AG09309 (cell line): ENCODE data around the gene CHD5.

ENCODE experiments used
- DNase-seq: peaks from one replicate; pipeline ENCODE4 v3.0.0-alpha.2; 2010; ENCODE audit warnings: low read depth
- H3K4me3 ChIP-seq: 2 replicates; pipeline ENCODE4 v1.5.1; 2011; ENCODE audit warnings: mild to moderate bottlenecking, low read depth, low read length, moderate library complexity; ENCODE audit not compliant: control insufficient read depth
- TF ChIP-seq, protein P1 (sequence below): IDR thresholded peaks from 2 replicates; pipeline ENCODE4 v1.5.1; 2011; ENCODE audit warnings: mild to moderate bottlenecking, low read depth, low read length, inconsistent platforms; ENCODE audit not compliant: insufficient read depth, control insufficient read depth; ENCODE audit errors: missing control alignments

Gene CHD5

DNA sequence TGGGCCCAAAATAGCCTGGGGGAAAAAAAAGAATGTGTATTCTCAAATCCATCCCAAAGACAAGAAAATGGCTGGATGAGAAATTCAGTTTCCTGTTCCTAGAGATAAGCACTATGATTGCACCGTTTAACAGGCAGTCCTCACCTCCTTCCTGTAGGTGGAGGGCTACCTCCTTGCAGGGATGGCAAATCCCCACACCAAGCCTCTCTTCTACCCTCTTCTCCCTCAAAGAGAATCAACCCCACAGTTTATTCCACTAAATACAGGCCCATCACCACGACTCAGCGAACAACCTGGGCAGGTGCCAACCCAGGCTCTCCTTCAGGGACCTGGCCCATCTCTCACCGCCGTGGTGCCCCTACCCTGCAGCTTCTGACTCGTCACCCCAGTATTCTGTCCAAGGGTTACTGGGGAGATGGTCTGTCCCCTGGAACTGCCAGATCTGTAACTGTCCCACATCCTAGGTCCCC lies 3.4 kb upstream of the CHD5 start:
- TF ChIP-seq, protein P1, sequence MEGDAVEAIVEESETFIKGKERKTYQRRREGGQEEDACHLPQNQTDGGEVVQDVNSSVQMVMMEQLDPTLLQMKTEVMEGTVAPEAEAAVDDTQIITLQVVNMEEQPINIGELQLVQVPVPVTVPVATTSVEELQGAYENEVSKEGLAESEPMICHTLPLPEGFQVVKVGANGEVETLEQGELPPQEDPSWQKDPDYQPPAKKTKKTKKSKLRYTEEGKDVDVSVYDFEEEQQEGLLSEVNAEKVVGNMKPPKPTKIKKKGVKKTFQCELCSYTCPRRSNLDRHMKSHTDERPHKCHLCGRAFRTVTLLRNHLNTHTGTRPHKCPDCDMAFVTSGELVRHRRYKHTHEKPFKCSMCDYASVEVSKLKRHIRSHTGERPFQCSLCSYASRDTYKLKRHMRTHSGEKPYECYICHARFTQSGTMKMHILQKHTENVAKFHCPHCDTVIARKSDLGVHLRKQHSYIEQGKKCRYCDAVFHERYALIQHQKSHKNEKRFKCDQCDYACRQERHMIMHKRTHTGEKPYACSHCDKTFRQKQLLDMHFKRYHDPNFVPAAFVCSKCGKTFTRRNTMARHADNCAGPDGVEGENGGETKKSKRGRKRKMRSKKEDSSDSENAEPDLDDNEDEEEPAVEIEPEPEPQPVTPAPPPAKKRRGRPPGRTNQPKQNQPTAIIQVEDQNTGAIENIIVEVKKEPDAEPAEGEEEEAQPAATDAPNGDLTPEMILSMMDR: no peak
- DNase-seq: no peak
- no peak overlapping the region for H3K4me3 ChIP-seq

DNA sequence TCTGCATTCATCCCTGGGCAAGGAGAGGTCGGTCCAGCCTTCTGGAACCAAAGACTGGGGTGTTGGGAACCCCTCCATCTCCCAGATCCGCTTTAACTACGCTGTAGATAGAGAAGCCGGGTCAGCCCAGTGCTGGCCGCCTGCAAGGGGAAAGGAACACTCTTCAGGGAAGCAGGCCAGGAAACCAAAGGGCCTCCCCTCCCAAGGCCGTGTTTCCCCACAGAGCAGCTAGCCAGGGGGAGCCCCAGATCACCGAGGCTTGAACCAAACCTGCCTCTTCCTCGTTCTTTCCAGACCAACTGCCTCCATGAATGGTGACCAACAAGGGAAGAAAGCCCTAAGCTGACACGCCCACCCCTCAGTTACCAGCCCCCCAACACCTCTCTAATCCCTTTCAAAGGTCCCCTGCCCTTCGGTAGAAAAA lies 1.2 kb upstream of the CHD5 start:
- H3K4me3 ChIP-seq: no peak overlapping the region
- DNase-seq: no peak
- TF ChIP-seq, protein P1: no peak

DNA sequence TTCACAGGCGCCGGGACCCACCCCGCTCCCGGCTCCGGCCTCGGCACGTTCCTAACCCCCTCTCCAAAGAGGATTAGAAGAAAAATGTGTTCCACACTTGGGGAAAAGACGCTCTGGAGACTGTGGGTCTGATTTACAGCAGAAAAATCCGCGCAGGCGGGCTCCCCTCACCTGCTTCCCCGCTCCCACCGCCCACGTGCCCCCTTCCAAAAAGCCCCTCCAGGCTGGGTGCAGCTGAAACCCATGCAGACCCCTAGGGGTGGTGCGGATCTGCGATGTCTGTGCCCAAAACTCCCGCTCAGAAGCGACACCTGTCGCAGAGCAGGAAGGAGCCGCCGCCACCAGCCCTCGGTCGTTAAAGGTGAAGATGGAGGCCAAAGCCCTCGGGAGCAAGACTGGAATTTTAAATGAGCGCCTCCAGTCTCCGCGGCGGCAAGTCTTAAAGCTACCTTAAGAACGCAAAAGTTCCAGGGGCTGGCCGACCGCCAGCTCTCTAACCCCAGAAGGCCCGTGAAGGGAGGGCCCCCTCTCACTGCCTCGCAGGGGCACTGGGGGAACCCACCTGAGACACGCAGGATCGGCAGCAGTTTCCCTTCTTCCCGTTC lies 688 bp upstream of the CHD5 start:
- no peak for DNase-seq
- TF ChIP-seq, protein P1: no peak
- H3K4me3 ChIP-seq: no peak overlapping the region

DNA sequence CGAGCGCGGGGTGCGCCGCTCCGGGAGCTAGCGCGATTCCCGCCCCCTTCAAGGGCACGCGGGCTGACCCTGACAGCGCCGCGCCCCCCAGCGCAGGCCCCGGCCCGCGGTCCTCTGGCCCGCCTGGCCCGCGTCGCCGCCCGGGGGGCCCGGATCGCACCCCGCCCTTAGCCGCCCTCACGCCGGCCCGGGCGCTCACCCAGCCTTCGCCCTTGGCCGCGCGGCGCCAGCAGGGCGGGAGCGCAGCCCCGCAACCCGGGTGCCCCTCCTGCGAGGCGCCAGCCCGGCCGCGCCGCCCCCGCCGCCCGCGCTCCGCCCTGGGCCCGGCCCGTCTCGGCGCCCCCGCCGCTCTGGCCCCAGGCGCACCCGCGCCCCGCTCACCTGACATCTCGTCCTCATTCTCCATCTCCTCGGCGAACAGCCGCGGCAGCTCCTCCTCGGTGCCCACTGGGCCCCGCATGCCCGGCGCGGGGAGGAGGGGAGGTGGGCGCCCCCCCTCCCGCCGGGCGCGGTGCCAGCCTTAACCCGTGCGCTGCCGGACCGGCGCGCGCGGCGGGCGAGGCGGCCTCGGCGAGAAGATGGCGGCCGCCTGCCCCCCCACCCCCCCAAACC lies 451 bp downstream of the CHD5 start:
- no peak overlapping the region for H3K4me3 ChIP-seq
- no peak for DNase-seq
- TF ChIP-seq, protein P1: no peak

DNA sequence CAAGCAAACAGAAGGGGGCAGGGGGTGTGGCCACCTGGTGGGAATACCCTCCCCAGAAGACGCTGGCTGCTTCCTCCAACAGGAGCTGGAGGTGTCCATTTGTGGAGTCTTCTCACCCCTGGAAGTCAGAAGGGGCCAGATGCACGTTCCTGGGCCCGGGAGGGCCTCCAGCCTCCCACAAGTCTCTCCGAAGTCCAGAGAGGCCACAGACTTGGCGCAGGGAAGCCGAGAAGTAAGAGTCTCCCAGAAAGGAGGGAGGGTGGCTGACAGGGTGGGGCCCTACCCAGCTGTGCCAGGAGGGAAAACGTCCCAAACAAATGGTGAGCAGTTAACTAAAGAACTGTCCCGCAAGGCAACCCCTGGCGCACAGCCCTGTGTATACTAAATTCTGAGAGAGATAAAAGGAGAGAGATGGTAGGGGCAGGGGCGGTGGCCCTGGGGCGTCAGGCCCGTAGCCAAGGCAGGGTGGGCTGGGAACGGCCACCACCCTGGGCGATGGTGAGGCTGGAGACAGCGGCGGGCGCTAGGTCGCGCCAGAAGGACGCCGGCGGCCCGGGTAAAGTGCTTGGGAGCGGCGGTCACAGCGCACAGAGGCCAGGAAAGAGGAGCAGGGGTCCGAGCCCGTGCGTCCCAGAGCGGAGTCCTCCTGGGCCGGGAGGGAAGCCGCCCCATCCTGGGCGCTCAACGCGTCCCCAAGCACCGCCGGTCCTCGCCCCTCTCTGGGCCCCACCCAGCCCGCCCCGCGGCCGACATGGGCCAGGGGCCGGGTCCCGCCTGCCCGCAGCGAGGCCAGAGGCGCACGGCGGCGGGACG lies 1.2 kb downstream of the CHD5 start:
- no peak for DNase-seq
- TF ChIP-seq, protein P1: no peak
- no peak overlapping the region for H3K4me3 ChIP-seq

DNA sequence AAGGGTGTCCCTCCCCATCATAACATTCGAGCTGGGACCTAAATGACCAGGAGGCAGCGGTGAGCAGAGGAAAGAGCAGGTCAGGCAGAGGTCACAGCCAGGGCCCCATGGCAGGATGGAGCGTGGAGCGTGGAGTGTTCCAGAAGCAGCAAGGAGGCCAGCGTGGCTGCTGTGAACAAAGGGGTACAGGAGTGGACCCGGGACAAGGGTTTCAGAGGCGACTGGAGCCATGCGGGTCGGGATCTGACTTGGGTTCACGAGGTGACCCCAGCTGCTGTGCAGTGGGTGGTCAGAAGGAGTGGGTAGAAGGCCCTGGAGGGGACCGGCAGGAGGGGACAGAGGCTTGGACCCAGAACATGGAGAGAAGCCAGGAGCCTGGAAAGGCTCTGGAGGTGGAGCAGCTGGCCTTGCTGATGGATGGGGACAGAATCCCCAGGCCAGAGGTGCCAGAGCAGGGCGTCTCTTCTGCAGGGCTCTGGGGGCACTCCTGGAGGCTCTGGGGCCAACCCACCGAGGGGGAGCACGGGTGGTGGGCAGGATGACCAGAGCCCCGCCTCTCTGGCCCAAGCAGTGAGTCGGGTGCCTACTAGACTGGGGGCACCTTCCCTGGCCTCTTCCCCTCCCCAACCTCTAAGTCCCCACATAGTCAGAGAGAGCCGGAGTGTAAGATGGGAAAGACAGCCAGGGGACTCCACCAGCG lies 2.3 kb downstream of the CHD5 start:
- no peak for DNase-seq
- TF ChIP-seq, protein P1: no peak

More for the DNA sequence above, 2.3 kb downstream of the CHD5 start:
- H3K4me3 ChIP-seq: no peak overlapping the region
